SKM-1 treated with dmso at 0.1 percent for 144 hours (cell line): ENCODE data around the gene IARS1.

Source experiments
- DNase-seq: peaks from one replicate; lab custom pipeline; 2025; ENCODE audit not compliant: unreplicated experiment; lab: John Stamatoyannopoulos, UW

The IARS1 gene

DNA sequence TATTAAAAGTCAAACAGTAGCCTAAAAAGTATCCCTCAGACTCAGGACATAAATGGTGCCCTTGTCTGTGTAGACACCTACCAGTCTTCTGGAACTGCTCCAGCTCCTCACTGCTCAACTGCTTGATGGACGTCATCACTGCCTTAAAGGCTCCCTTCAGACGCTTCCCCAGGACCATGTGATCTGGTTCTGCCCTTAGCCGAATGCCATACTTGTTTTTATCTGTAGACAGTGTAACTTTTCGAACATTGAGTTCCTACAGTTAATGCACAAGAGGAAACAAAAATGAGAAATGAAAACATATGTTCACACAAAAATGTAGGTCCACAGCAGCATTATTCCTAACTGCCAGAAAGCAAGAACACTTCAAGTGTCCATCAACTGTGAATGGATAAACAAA lies 46.2 kb downstream of the IARS1 start:
- DNase-seq: no peak

DNA sequence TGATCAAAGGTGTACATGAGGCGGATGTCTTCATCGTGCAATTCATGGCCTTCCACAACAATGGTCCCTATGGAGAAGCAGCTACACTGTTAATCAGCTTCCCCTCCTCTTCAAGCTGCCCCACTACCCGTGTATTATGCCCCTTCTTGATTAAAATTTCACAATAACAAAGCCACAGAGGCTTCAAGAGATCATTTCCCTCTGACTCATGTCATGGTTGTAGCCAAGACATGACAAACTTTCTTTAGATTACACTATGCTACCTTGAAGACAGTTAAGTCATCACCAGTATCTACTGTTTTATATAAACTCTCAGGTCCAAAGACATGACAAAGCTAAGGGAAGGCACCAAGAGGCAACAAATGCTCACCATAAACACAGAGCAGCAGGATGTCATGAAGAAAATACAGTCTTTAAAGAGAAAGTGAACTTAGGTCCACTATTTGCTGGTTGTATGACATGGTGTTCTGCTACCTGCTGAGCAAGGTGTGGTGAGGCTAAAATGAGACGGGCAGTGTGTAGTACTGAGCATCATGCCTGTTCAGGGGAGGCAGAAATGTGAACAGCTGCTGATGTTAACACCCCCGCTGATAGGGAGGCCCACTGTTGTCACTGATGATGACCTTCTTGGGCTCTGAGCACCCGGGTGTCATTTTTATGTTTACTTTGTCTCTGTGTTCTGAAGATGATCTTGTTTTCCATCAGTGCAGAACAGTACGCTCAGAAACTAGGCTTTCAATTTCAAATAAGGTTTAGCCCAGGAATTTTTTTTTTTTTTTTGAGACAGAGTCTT lies 48.3 kb downstream of the IARS1 start:
- no peak for DNase-seq
